ENCODE data around the gene PDIA4. TPM values are rescaled to one million over a fixed set of nuclear protein-coding genes. Genes with fewer than 3 reads are reported as not detected.

PDIA4 gene
- total RNA-seq, 1 experiment from 2014 or later = 217 TPM

GRCh38 chr7:149006345-149006725 is 22.0 kb downstream of the PDIA4 start:
- peak; percentile 8; the same call in 1 of the 2 replicates for ATAC-seq
- Histone ChIP-seq H3K9me3 (ENCODE audit: control insufficient read depth in 1 of 2, insufficient read depth in 1 of 2, low read depth in 1 of 2, low read length in 2 of 2) (no peaks in the 10 kb centered on the region), H2AFZ (ENCODE audit: low read depth, low read length, poor library complexity, severe bottlenecking) (no peak overlapping the region), H3K4me3 (replicated peaks in 1 of 2; ENCODE audit: low read depth in 1 of 2, low read length in 2 of 2) (no peak overlapping the region), H3K9me2 (ENCODE audit: insufficient read depth) (no peaks in the 10 kb centered on the region), H4K20me1 (ENCODE audit: insufficient read depth) (no peaks in the 10 kb centered on the region), H3K79me2 (ENCODE audit: insufficient read depth, low read length) (peaks cover 9% of the 10 kb centered on the region; the same call in 1 of the 2 replicates), H3K27ac (ENCODE audit: low read depth, low read length) (no peak overlapping the region), H3K4me2 (ENCODE audit: low read length) (no peak overlapping the region), H3K27me3 (ENCODE audit: insufficient read depth, low read length) (no peaks in the 10 kb centered on the region), H3K36me3 (ENCODE audit: control insufficient read depth in 1 of 2, insufficient read depth in 2 of 2, low read length in 2 of 2) (peaks cover 46 to 58% of the 10 kb centered on the region in 2 experiments; a peak in 3 of 4 replicates), H3K4me1 (ENCODE audit: control insufficient read depth in 1 of 2, insufficient read depth in 2 of 2, low read length in 2 of 2) (no peaks in the 10 kb centered on the region), H3K9ac (ENCODE audit: low read length) (no peak overlapping the region)
- intact Hi-C loops (cut with micrococcal nuclease) = no loop called here
- DNase-seq (ENCODE audit: low read depth, low spot score) = no peak
- BruUV-seq (replicated peaks) = no TSS peak
- ChIA-PET RAD21 (ENCODE audit: low non-redundant PET in 1 of 2, low total read pairs in 2 of 2, uncharacterized antibody in 2 of 2, unreplicated experiment in 2 of 2) (no interaction called here), CTCF (interaction anchor here (1.0 to 2.1 kb wide), 5 partner anchors 12 to 741 kb away, joined by 3 to 18 read pairs (median 4); no protein-coding TSS in a partner anchor), POLR2A (no interaction called here)
- TF ChIP-seq EZH2 (IDR thresholded peaks at IDR 0.05) = no peak
- TF ChIP-seq POLR2AphosphoS5 (IDR thresholded peaks at IDR 0.05; ENCODE audit: low read depth, low read length) = no peak
- no peak for TF ChIP-seq ZBTB33 (IDR thresholded peaks at IDR 0.05; ENCODE audit: extremely low read depth, insufficient replicate concordance, low read length)
- no peak for TF ChIP-seq SP1 (IDR thresholded peaks at IDR 0.05; ENCODE audit: low read depth)
- no peak for TF ChIP-seq SIN3A (IDR thresholded peaks at IDR 0.05; ENCODE audit: low read depth)
- no peak for TF ChIP-seq EGR1 (IDR thresholded peaks at IDR 0.05; ENCODE audit: low read depth)
- TF ChIP-seq TCF7L2 (IDR thresholded peaks at IDR 0.05; ENCODE audit: borderline replicate concordance, extremely low read depth, insufficient read depth, insufficient read length) = no peak
- no peak for TF ChIP-seq ATF3 (IDR thresholded peaks at IDR 0.05)
- no peak for TF ChIP-seq CTCF (IDR thresholded peaks at IDR 0.05 in 2 of 3, conservative IDR thresholded peaks at IDR 0.05 in 1 of 3; ENCODE audit: borderline replicate concordance in 1 of 3, insufficient read depth in 1 of 3, low read depth in 2 of 3, low read length in 2 of 3)
- no peak for TF ChIP-seq CEBPB (IDR thresholded peaks at IDR 0.05; ENCODE audit: low read depth)
- TF ChIP-seq MAX (IDR thresholded peaks at IDR 0.05) = no peak
- TF ChIP-seq ELF1 (IDR thresholded peaks at IDR 0.05; ENCODE audit: borderline replicate concordance, low read depth) = no peak
- TF ChIP-seq JUND (IDR thresholded peaks at IDR 0.05) = no peak
- TF ChIP-seq POLR2A (IDR thresholded peaks at IDR 0.05; ENCODE audit: borderline replicate concordance, extremely low read depth, insufficient read depth, insufficient read length) = no peak
- no peak for TF ChIP-seq ZFX (IDR thresholded peaks at IDR 0.05)
- TF ChIP-seq REST (IDR thresholded peaks at IDR 0.05; ENCODE audit: low read depth) = no peak

Data from HCT116 (cell line).